HFF-Myc (cell line): ENCODE data around the gene CCL22.

Experiments used
- DNase-seq: peaks from one replicate; pipeline ENCODE4 v3.0.0-alpha.2; 2011; ENCODE audit warnings: low read depth; ENCODE audit errors: extremely low read depth
- H3K4me3 ChIP-seq: replicated peaks from 2 replicates; pipeline ENCODE4 v1.5.1; 2011; ENCODE audit warnings: low read depth, mild to moderate bottlenecking, control low read depth, low read length
- CTCF ChIP-seq: IDR thresholded peaks from 2 replicates; pipeline ENCODE4 v1.5.1; 2012; ENCODE audit warnings: mild to moderate bottlenecking, low read depth, low read length, control low read depth; ENCODE audit errors: missing control alignments

CCL22 gene

GRCh38 chr16:57386381-57386951 lies 27.9 kb downstream of the CCL22 start:
- no peak for TF ChIP-seq CTCF

GRCh38 chr16:57387598-57388354 lies 29.2 kb downstream of the CCL22 start:
- no peak overlapping the region for H3K4me3 ChIP-seq
- no peak for TF ChIP-seq CTCF
- no peak for DNase-seq

More at GRCh38 chr16:57386381-57386951, 27.9 kb downstream of the CCL22 start:
- no peak for DNase-seq
- H3K4me3 ChIP-seq, result no peak overlapping the region

- H3K4me3 ChIP-seq, result no peak overlapping the region
- no peak for DNase-seq
- TF ChIP-seq CTCF, result no peak
Measured at GRCh38 chr16:57388359-57389086, 29.9 kb downstream of the CCL22 start.

GRCh38 chr16:57389087-57389468 lies 30.5 kb downstream of the CCL22 start:
- H3K4me3 ChIP-seq, result no peak overlapping the region
- DNase-seq, result no peak
- no peak for TF ChIP-seq CTCF

- no peak overlapping the region for H3K4me3 ChIP-seq
- DNase-seq, result no peak
- no peak for TF ChIP-seq CTCF
Measured at GRCh38 chr16:57390636-57391295, 32.2 kb downstream of the CCL22 start.

GRCh38 chr16:57391300-57391699 lies 32.7 kb downstream of the CCL22 start:
- TF ChIP-seq CTCF, result no peak
- DNase-seq, result no peak
- H3K4me3 ChIP-seq, result no peak overlapping the region
